Measurements from ENCODE around the gene PPP1R3D.

The PPP1R3D gene

DNA sequence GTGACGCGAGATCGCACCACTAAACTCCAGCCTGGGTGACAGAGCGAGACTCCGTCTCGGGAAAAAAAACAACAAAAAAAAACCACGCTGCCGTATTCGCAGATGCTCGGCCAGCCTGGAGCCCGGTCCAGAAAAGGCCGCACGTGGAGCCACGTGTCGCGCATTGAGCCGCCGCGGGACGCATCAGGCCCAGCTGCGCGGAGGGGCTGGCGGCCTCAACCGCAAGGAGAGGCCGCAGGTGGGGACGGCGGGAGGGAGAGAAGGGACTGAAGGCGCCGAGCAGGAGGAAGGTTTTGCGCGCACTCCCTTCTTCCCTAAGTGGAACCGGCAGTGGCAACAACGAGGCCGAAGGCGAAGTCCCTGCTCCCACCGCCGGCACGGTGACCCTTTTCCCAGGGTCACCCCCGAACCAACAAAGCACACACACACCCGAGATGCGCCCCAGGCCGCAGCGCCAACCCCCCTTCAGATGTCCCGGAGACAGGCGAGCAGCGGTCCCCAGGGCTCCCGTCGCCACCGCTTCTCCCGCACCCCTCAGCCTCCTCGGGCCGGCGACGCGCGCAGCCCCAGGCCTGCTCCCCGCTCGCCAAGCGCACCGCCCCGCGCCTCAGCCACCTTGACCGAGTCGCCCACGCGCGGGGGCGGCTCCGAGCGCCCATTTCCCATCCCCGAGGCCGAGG, 7.3 kb downstream of the PPP1R3D start:
- H4K20me1 ChIP-seq (ENCODE audit: insufficient read depth): no peaks in the 10 kb centered on the region
- H3K4me3 ChIP-seq (IDR thresholded peaks at IDR 0.05; ENCODE audit: insufficient read depth, low read depth, low read length): no peak overlapping the region
- no peak overlapping the region for H3K9ac ChIP-seq
- no peak overlapping the region for H2AFZ ChIP-seq (ENCODE audit: low read depth)
- H3K36me3 ChIP-seq (ENCODE audit: insufficient read depth): no peaks in the 10 kb centered on the region
- peaks cover 40% of the 10 kb centered on the region for H3K4me1 ChIP-seq (ENCODE audit: low read depth, poor library complexity, severe bottlenecking)
- TF ChIP-seq, protein P1, sequence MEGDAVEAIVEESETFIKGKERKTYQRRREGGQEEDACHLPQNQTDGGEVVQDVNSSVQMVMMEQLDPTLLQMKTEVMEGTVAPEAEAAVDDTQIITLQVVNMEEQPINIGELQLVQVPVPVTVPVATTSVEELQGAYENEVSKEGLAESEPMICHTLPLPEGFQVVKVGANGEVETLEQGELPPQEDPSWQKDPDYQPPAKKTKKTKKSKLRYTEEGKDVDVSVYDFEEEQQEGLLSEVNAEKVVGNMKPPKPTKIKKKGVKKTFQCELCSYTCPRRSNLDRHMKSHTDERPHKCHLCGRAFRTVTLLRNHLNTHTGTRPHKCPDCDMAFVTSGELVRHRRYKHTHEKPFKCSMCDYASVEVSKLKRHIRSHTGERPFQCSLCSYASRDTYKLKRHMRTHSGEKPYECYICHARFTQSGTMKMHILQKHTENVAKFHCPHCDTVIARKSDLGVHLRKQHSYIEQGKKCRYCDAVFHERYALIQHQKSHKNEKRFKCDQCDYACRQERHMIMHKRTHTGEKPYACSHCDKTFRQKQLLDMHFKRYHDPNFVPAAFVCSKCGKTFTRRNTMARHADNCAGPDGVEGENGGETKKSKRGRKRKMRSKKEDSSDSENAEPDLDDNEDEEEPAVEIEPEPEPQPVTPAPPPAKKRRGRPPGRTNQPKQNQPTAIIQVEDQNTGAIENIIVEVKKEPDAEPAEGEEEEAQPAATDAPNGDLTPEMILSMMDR (conservative IDR thresholded peaks at IDR 0.05; ENCODE audit: low read depth, low read length): no peak
- H3K79me2 ChIP-seq (ENCODE audit: insufficient read depth, low read depth): no peaks in the 10 kb centered on the region
- no peak overlapping the region for H3K4me2 ChIP-seq
- no peaks in the 10 kb centered on the region for H3K27me3 ChIP-seq (ENCODE audit: insufficient read depth, low read depth)
- no peak overlapping the region for H3K27ac ChIP-seq

GRCh38 chr20:59931511-59932312, 8.4 kb downstream of the PPP1R3D start:
- Histone ChIP-seq H3K27ac (no peak overlapping the region), H3K4me1 (ENCODE audit: low read depth, poor library complexity, severe bottlenecking) (peaks cover 41% of the 10 kb centered on the region), H4K20me1 (ENCODE audit: insufficient read depth) (no peaks in the 10 kb centered on the region), H3K9ac (no peak overlapping the region), H3K4me2 (no peak overlapping the region), H2AFZ (ENCODE audit: low read depth) (no peak overlapping the region), H3K27me3 (ENCODE audit: insufficient read depth, low read depth) (no peaks in the 10 kb centered on the region), H3K36me3 (ENCODE audit: insufficient read depth) (no peaks in the 10 kb centered on the region), H3K4me3 (IDR thresholded peaks at IDR 0.05; ENCODE audit: insufficient read depth, low read depth, low read length) (no peak overlapping the region), H3K79me2 (ENCODE audit: insufficient read depth, low read depth) (no peaks in the 10 kb centered on the region)
- TF ChIP-seq, protein P1 (conservative IDR thresholded peaks at IDR 0.05; ENCODE audit: low read depth, low read length): no peak

DNA sequence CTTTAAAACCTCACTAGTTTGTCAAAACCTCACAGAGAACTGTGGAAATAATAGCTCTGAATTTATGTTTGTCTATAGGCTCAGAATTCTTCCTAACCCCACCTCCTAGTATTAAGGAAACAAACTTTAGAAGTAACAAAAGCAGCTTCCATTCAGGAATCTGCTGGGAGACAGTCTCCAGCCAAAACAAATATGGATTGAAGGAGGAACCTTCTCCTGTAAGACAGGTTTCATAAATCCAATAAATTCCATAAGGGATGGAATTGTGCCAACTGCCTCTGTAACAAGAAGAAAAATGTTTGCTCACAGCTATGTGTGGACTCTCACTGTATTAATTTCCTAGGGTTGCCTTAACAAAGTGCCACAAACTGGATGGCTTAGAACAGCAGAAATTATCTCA, 14.2 kb downstream of the PPP1R3D start:
- H3K4me1 ChIP-seq (ENCODE audit: low read depth, poor library complexity, severe bottlenecking): peaks cover 56% of the 10 kb centered on the region
- no peak overlapping the region for H3K4me2 ChIP-seq
- H2AFZ ChIP-seq (ENCODE audit: low read depth): no peak overlapping the region
- H4K20me1 ChIP-seq (ENCODE audit: insufficient read depth): no peaks in the 10 kb centered on the region
- no peaks in the 10 kb centered on the region for H3K79me2 ChIP-seq (ENCODE audit: insufficient read depth, low read depth)
- H3K36me3 ChIP-seq (ENCODE audit: insufficient read depth): no peaks in the 10 kb centered on the region
- H3K27me3 ChIP-seq (ENCODE audit: insufficient read depth, low read depth): no peaks in the 10 kb centered on the region
- TF ChIP-seq, protein P1 (conservative IDR thresholded peaks at IDR 0.05; ENCODE audit: low read depth, low read length): no peak
- no peak overlapping the region for H3K4me3 ChIP-seq (IDR thresholded peaks at IDR 0.05; ENCODE audit: insufficient read depth, low read depth, low read length)
- H3K9ac ChIP-seq: no peak overlapping the region
- H3K27ac ChIP-seq: no peak overlapping the region

DNA sequence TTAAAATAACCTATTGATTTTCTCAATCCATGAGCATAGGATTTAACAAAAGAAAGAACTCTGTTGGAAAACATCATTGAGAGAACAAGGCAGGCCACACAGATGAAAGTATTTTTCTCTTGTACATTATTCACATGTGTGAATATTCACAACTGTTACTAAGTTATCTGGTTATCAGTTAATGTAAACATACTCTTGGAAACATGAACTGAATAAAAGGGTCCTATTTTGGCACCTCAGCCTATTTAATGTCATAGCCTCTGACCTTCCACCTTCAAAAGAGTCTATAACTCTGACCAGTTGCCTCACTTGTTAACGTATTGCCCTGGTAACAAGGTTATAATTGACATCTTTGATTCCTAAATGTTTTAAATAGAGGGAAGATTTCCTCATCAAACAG, 14.7 kb downstream of the PPP1R3D start:
- no peaks in the 10 kb centered on the region for H3K27me3 ChIP-seq (ENCODE audit: insufficient read depth, low read depth)
- TF ChIP-seq, protein P1 (conservative IDR thresholded peaks at IDR 0.05; ENCODE audit: low read depth, low read length): no peak
- H3K4me2 ChIP-seq: no peak overlapping the region
- no peaks in the 10 kb centered on the region for H3K36me3 ChIP-seq (ENCODE audit: insufficient read depth)
- no peaks in the 10 kb centered on the region for H3K79me2 ChIP-seq (ENCODE audit: insufficient read depth, low read depth)
- no peak overlapping the region for H3K27ac ChIP-seq
- H3K4me3 ChIP-seq (IDR thresholded peaks at IDR 0.05; ENCODE audit: insufficient read depth, low read depth, low read length): no peak overlapping the region
- no peak overlapping the region for H2AFZ ChIP-seq (ENCODE audit: low read depth)
- peaks cover 55% of the 10 kb centered on the region for H3K4me1 ChIP-seq (ENCODE audit: low read depth, poor library complexity, severe bottlenecking)
- H3K9ac ChIP-seq: no peak overlapping the region
- H4K20me1 ChIP-seq (ENCODE audit: insufficient read depth): no peaks in the 10 kb centered on the region
